OCI-LY1 (cell line): ENCODE measurements around the gene MPC2.
"Not testable (repeated sequence)": the region's sequence is repeated elsewhere in the genome, so short reads cannot be mapped to it uniquely, and the experiment has no call there.

Source experiments
- H2AFZ ChIP-seq: fragments of 200-600 bp; sonication (generic), shearing (Covaris generic); 2 replicates; pipeline ENCODE4 v1.6.0; 2014; ENCODE audit warnings: antibody characterized with exemption, mild to moderate bottlenecking, low read length
- H3F3A ChIP-seq: fragments of 200-600 bp; sonication (generic), shearing (Covaris generic); 2 replicates; pipeline ENCODE4 v1.6.0; 2014; ENCODE audit warnings: mild to moderate bottlenecking, antibody characterized with exemption, low read length, moderate library complexity; ENCODE audit not compliant: insufficient read depth
- H3K27ac ChIP-seq: fragments of 200-600 bp; sonication (generic); 2 replicates; pipeline ENCODE4 v1.5.1; 2014; ENCODE audit warnings: low read length, mixed run types, mild to moderate bottlenecking, low read depth; ENCODE audit not compliant: poor library complexity, severe bottlenecking
- H3K27me3 ChIP-seq: fragments of 200-600 bp; sonication (generic); 2 replicates; pipeline ENCODE4 v1.6.0; 2014; ENCODE audit warnings: antibody characterized with exemption, mild to moderate bottlenecking, low read length, moderate library complexity; ENCODE audit not compliant: insufficient read depth
- H3K36me3 ChIP-seq: fragments of 200-600 bp; sonication (generic); 2 replicates; pipeline ENCODE4 v1.6.1; 2014; ENCODE audit warnings: mild to moderate bottlenecking, antibody characterized with exemption, low read length, moderate library complexity, mixed read lengths; ENCODE audit not compliant: insufficient read depth
- H3K4me1 ChIP-seq: fragments of 200-600 bp; sonication (generic); 2 replicates; pipeline ENCODE4 v1.5.1; 2014; ENCODE audit warnings: mild to moderate bottlenecking, low read length, moderate library complexity; ENCODE audit not compliant: insufficient read depth, severe bottlenecking
- H3K4me2 ChIP-seq: fragments of 200-600 bp; sonication (generic), shearing (Covaris generic); 2 replicates; pipeline ENCODE4 v1.6.1; 2014; ENCODE audit warnings: low read length
- H3K4me3 ChIP-seq: fragments of 200-600 bp; sonication (generic); 2 replicates; pipeline ENCODE4 v1.5.1; 2014; ENCODE audit warnings: low read length, low read depth, mild to moderate bottlenecking, mixed read lengths; ENCODE audit not compliant: poor library complexity, severe bottlenecking
- H3K79me2 ChIP-seq: fragments of 200-600 bp; shearing (Covaris generic); 2 replicates; pipeline ENCODE4 v1.6.1; 2016; ENCODE audit warnings: mixed run types, low read length, mixed read lengths; ENCODE audit not compliant: insufficient read depth
- H3K9ac ChIP-seq: fragments of 200-600 bp; sonication (generic), shearing (Covaris generic); 2 replicates; pipeline ENCODE4 v1.6.1; 2014; ENCODE audit warnings: mild to moderate bottlenecking, low read length, mixed read lengths
- H3K9me2 ChIP-seq: fragments of 200-600 bp; sonication (generic), shearing (Covaris generic); 2 replicates; pipeline ENCODE4 v1.6.1; 2014; ENCODE audit warnings: low read depth, mild to moderate bottlenecking, low read length, mixed read lengths
- H3K9me3 ChIP-seq: fragments of 200-600 bp; shearing (Covaris generic); 2 replicates; pipeline ENCODE4 v1.6.1; 2014; ENCODE audit warnings: low read length, mixed read lengths
- H4K20me1 ChIP-seq: fragments of 200-600 bp; sonication (generic), shearing (Covaris generic); 2 replicates; pipeline ENCODE4 v1.6.0; 2016; ENCODE audit warnings: mild to moderate bottlenecking, low read length; ENCODE audit not compliant: insufficient read depth
- CTCF ChIP-seq: fragments of 200-600 bp; sonication (generic), shearing (Covaris generic); IDR thresholded peaks from 2 replicates; pipeline ENCODE4 v1.5.1; 2017; ENCODE audit warnings: mild to moderate bottlenecking, antibody characterized with exemption, low read length, moderate library complexity, mixed read lengths
- EZH2 ChIP-seq: fragments of 200-600 bp; sonication (generic), shearing (Covaris generic); IDR thresholded peaks from 2 replicates; pipeline ENCODE4 v1.8.0; 2017; ENCODE audit warnings: borderline replicate concordance, mixed run types, mild to moderate bottlenecking, antibody characterized with exemption, low read length, moderate library complexity, mixed read lengths

Gene MPC2

GRCh38 chr1:167933788-167934187 is 3.1 kb downstream of the MPC2 start:
- Histone ChIP-seq H3F3A (no peaks in the 10 kb centered on the region), H3K27ac (no peak overlapping the region), H3K27me3 (no peaks in the 10 kb centered on the region), H3K9ac (peak overlapping the region; percentile 82), H3K4me1 (peaks cover 40% of the 10 kb centered on the region), H3K9me3 (no peaks in the 10 kb centered on the region), H3K36me3 (no peaks in the 10 kb centered on the region), H3K9me2 (no peaks in the 10 kb centered on the region), H2AFZ (no peak overlapping the region), H4K20me1 (no peaks in the 10 kb centered on the region), H3K4me2 (peak overlapping the region; percentile 78), H3K79me2 (peaks cover 56% of the 10 kb centered on the region), H3K4me3 (peak overlapping the region; percentile 74)
- no peak for TF ChIP-seq CTCF
- TF ChIP-seq EZH2, result no peak

GRCh38 chr1:167929725-167930124 is 7.1 kb downstream of the MPC2 start:
- Histone ChIP-seq H3K4me1 (peaks cover 33% of the 10 kb centered on the region), H3K9ac (no peak overlapping the region), H3F3A (no peaks in the 10 kb centered on the region), H4K20me1 (no peaks in the 10 kb centered on the region), H3K4me2 (no peak overlapping the region), H3K36me3 (peaks cover 3% of the 10 kb centered on the region; the same call in 1 of the 2 replicates), H3K79me2 (peaks cover 45% of the 10 kb centered on the region), H2AFZ (no peak overlapping the region), H3K4me3 (no peak overlapping the region), H3K9me2 (no peaks in the 10 kb centered on the region), H3K9me3 (no peaks in the 10 kb centered on the region), H3K27me3 (no peaks in the 10 kb centered on the region), H3K27ac (no peak overlapping the region)
- TF ChIP-seq CTCF (no peak), EZH2 (no peak)

- Histone ChIP-seq H3K4me1 (peaks cover 30% of the 10 kb centered on the region), H3K36me3 (peaks cover 10% of the 10 kb centered on the region; the same call in 1 of the 2 replicates), H3K79me2 (peaks cover 36% of the 10 kb centered on the region)
- not testable (repeated sequence) for H3F3A ChIP-seq, H3K27ac ChIP-seq, H4K20me1 ChIP-seq, H3K4me3 ChIP-seq, H3K27me3 ChIP-seq, H3K9me3 ChIP-seq, H3K9ac ChIP-seq, H3K4me2 ChIP-seq, H3K9me2 ChIP-seq, H2AFZ ChIP-seq
Observed at GRCh38 chr1:167928919-167929318, 8.0 kb downstream of the MPC2 start.

GRCh38 chr1:167928457-167928852 is 8.4 kb downstream of the MPC2 start:
- H3K36me3 ChIP-seq, result peaks cover 11% of the 10 kb centered on the region; the same call in 1 of the 2 replicates
- H3K9ac ChIP-seq, result no peak overlapping the region
- H3K27ac ChIP-seq, result no peak overlapping the region
- H3K27me3 ChIP-seq, result no peaks in the 10 kb centered on the region
- H3K4me2 ChIP-seq, result no peak overlapping the region
- H4K20me1 ChIP-seq, result no peaks in the 10 kb centered on the region
- H3K4me3 ChIP-seq, result no peak overlapping the region
- no peaks in the 10 kb centered on the region for H3F3A ChIP-seq
- no peak overlapping the region for H2AFZ ChIP-seq
- H3K79me2 ChIP-seq, result peaks cover 32% of the 10 kb centered on the region
- TF ChIP-seq CTCF (no peak), EZH2 (no peak)
- H3K4me1 ChIP-seq, result peaks cover 25% of the 10 kb centered on the region
- H3K9me3 ChIP-seq, result no peaks in the 10 kb centered on the region
- no peaks in the 10 kb centered on the region for H3K9me2 ChIP-seq
